ENCODE results near the gene DLG2.

The DLG2 gene

DNA sequence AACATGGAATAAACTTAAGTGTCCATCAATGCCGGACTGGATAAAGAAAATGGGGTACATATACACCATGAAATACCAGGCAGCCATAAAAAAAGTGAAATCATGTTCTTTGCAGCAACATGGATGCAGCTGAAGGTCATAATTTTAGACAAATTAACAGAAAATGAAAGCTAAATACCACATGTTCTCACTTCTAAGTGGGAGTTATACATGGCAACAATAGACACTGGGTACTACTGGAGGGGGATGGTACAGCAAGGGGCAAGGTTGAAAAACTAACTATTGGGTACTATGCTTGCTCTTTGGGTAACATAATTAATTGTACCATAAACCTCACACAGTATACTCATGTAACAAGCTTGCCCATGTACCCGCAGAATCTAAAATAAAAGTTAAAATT lies 851.6 kb downstream of the DLG2 start:
- no peak for DNase-seq (ENCODE audit: low read depth)

DNA sequence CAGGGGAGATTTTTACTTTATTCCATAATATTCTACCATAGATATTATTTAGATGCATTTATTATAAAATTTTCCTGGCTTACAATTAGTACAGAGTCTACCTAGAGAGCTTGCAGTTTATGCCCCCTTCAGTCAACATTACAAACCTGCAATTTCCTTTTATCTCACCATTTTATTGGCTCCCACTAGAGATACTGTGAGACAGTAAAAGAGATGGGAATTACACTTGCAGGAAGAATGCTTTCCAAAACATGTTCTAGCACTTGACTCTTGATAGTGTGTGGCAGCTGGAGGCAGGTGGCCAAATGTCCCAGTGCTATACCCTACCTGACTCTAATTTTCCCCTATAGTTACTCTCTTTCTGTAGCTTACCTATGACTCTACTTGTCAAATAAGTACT lies 863.2 kb downstream of the DLG2 start:
- H3K4me3 ChIP-seq (ENCODE audit: low read depth, low read length), result no peak overlapping the region
- TF ChIP-seq, protein P1, sequence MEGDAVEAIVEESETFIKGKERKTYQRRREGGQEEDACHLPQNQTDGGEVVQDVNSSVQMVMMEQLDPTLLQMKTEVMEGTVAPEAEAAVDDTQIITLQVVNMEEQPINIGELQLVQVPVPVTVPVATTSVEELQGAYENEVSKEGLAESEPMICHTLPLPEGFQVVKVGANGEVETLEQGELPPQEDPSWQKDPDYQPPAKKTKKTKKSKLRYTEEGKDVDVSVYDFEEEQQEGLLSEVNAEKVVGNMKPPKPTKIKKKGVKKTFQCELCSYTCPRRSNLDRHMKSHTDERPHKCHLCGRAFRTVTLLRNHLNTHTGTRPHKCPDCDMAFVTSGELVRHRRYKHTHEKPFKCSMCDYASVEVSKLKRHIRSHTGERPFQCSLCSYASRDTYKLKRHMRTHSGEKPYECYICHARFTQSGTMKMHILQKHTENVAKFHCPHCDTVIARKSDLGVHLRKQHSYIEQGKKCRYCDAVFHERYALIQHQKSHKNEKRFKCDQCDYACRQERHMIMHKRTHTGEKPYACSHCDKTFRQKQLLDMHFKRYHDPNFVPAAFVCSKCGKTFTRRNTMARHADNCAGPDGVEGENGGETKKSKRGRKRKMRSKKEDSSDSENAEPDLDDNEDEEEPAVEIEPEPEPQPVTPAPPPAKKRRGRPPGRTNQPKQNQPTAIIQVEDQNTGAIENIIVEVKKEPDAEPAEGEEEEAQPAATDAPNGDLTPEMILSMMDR (IDR thresholded peaks at IDR 0.05; ENCODE audit: low read depth, low read length, missing control alignments), result no peak
- DNase-seq (ENCODE audit: low read depth), result no peak

More for the DNA sequence above, 851.6 kb downstream of the DLG2 start:
- no peak overlapping the region for H3K4me3 ChIP-seq (ENCODE audit: low read depth, low read length)
- TF ChIP-seq, protein P1 (IDR thresholded peaks at IDR 0.05; ENCODE audit: low read depth, low read length, missing control alignments), result no peak

DNA sequence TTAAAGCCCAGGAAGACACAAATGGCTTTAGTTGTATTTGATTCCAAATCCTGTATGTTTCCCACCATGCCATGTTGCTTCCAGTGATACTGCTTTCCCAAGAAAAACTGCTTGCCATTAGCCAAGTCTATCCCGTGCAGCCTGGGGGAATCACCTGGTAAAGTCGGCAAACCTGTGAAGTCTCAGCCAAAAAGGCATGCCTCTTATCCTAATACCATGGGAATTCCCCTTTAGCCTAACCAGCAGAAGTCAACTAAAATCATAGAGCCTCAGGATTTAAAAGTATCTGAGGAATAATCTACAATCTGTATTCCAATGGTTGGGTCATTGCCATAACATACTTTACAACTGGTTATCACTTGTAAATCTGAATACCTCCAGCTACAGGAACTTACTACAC lies 869.4 kb downstream of the DLG2 start:
- no peak for DNase-seq (ENCODE audit: low read depth)
- TF ChIP-seq, protein P1 (IDR thresholded peaks at IDR 0.05; ENCODE audit: low read depth, low read length, missing control alignments), result no peak
- H3K4me3 ChIP-seq (ENCODE audit: low read depth, low read length), result no peak overlapping the region

DNA sequence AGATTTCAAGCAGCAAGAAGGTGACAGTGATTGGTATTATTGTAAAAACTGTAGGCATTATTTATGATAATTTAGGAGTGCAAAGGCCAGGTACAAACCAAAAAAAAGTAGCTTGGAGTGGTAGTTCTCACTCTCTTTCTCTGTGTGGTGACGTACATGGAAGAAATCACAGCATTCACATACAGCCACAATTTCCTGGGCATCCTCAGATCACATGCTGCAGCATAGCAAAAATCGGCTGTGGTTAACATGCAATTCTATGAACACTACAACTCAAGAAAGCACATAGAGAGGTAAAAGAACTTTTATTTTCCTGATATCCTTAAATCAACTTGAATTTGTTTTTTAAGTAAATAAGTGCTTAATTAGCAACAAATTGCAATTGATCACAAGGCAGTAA lies 875.8 kb downstream of the DLG2 start:
- H3K4me3 ChIP-seq (ENCODE audit: low read depth, low read length), result no peak overlapping the region
- no peak for DNase-seq (ENCODE audit: low read depth)
- TF ChIP-seq, protein P1 (IDR thresholded peaks at IDR 0.05; ENCODE audit: low read depth, low read length, missing control alignments), result no peak

DNA sequence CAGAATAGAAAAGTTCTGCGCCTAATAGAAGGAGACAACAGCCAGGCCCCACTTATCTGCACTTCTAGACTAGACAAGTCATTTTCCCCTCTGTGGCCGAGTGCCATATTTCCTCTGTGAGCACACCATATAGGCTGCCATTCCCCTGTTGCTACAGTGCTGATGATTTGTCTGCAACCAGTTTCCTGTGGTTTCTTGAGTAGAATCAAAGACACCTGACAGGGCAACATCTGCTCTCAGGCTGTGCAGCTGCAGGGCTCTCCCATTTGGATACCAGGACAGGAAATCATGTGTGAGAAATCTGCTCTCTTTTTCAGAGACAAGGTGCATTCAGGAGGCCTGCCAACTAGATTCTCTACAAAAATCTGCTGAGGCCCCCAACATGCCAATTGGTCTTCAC lies 879.3 kb downstream of the DLG2 start:
- H3K4me3 ChIP-seq (ENCODE audit: low read depth, low read length), result no peak overlapping the region
- DNase-seq (ENCODE audit: low read depth), result no peak
- TF ChIP-seq, protein P1 (IDR thresholded peaks at IDR 0.05; ENCODE audit: low read depth, low read length, missing control alignments), result no peak

DNA sequence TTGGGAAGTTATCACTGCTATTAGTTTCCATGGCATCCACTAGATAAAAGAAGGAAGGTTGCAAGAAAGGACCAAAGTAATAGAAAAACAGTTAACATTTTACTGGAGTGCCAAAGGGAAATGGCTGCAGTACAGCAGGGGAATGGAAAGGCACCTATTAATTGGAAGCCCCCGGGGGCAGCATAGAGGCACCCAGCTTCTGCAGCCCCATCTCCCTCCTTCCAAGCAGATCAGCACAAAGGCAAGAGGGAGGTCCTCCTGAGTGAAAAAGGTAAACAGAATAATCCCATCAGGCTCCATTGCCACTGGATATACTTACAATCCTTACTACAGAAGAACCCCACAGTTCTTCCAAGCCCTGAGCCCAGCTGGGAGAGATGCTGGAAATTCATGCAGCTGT lies 887.1 kb downstream of the DLG2 start:
- TF ChIP-seq, protein P1 (IDR thresholded peaks at IDR 0.05; ENCODE audit: low read depth, low read length, missing control alignments), result no peak
- DNase-seq (ENCODE audit: low read depth), result no peak
- no peak overlapping the region for H3K4me3 ChIP-seq (ENCODE audit: low read depth, low read length)

DNA sequence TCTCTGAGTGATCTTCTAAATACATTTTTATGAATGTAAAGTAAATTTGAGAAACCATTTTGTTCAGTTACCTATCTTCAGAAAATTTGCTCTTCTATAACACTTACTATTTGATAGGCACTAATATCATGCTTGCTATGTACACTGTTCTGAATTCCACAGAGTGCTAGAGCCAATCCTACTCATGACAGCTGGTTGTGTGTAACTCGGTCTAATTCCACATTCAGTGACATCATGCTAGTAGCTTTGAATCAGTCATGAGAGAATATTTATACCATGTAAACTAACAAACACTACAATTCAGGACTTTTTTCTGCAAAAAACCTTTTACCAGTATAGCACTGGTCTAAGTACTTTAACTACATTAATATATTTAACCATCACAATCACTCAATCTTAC lies 902.9 kb downstream of the DLG2 start:
- DNase-seq (ENCODE audit: low read depth), result no peak
- no peak overlapping the region for H3K4me3 ChIP-seq (ENCODE audit: low read depth, low read length)
- TF ChIP-seq, protein P1 (IDR thresholded peaks at IDR 0.05; ENCODE audit: low read depth, low read length, missing control alignments), result no peak

Data from GM12864 (cell line).